Fibroblast of villous mesenchyme (primary cell): ENCODE results near the gene CRKL. TPM values are rescaled to one million over a fixed set of nuclear protein-coding genes. Genes with fewer than 3 reads are reported as not detected.
A peak's percentile ranks its signal among the peaks of the same experiment; 100 is the strongest.

ENCODE experiments used
- DNase-seq: peaks from one replicate; pipeline ENCODE4 v3.0.0-alpha.2; 2010; ENCODE audit warnings: low read depth
- H3K4me3 ChIP-seq: 2 replicates; pipeline ENCODE4 v1.5.1; 2011; ENCODE audit warnings: low read depth, mild to moderate bottlenecking, low read length
- total RNA-seq: library from RNA; depleted of rRNA; stranded (reverse); fragments of >200 nt; gene quantifications from 2 replicates; pipeline ENCODE4 v1.2.3, GENCODE V29; 2012
- TF ChIP-seq, protein P1 (sequence below): IDR thresholded peaks from 2 replicates; pipeline ENCODE4 v1.5.1; 2012; ENCODE audit warnings: low read depth, mild to moderate bottlenecking, low read length; ENCODE audit not compliant: insufficient read depth

Gene CRKL
- total RNA-seq, 1 donor, result 57.4 TPM

DNA sequence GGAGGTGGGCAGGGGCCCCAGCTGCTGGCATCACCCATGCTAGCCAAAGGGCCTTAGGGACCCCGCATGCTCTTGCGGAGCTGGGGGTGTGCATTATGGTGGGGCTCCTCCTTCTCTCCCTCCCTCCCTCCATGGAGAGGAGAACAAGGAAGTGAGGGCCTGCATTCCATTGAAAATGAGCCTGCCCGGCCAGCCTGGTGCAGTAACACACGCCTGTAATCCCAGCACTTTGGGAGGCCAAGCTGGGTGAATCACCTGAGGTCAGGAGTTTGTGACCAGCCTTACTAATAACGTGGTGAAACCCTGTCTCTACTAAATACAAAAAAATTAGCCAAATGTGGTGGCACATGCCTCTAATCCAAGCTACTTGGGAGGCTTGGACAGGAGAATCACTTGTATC is 36.0 kb upstream of the CRKL start:
- H3K4me3 ChIP-seq, result no peak overlapping the region
- no peak for DNase-seq
- TF ChIP-seq, protein P1, sequence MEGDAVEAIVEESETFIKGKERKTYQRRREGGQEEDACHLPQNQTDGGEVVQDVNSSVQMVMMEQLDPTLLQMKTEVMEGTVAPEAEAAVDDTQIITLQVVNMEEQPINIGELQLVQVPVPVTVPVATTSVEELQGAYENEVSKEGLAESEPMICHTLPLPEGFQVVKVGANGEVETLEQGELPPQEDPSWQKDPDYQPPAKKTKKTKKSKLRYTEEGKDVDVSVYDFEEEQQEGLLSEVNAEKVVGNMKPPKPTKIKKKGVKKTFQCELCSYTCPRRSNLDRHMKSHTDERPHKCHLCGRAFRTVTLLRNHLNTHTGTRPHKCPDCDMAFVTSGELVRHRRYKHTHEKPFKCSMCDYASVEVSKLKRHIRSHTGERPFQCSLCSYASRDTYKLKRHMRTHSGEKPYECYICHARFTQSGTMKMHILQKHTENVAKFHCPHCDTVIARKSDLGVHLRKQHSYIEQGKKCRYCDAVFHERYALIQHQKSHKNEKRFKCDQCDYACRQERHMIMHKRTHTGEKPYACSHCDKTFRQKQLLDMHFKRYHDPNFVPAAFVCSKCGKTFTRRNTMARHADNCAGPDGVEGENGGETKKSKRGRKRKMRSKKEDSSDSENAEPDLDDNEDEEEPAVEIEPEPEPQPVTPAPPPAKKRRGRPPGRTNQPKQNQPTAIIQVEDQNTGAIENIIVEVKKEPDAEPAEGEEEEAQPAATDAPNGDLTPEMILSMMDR, result no peak

DNA sequence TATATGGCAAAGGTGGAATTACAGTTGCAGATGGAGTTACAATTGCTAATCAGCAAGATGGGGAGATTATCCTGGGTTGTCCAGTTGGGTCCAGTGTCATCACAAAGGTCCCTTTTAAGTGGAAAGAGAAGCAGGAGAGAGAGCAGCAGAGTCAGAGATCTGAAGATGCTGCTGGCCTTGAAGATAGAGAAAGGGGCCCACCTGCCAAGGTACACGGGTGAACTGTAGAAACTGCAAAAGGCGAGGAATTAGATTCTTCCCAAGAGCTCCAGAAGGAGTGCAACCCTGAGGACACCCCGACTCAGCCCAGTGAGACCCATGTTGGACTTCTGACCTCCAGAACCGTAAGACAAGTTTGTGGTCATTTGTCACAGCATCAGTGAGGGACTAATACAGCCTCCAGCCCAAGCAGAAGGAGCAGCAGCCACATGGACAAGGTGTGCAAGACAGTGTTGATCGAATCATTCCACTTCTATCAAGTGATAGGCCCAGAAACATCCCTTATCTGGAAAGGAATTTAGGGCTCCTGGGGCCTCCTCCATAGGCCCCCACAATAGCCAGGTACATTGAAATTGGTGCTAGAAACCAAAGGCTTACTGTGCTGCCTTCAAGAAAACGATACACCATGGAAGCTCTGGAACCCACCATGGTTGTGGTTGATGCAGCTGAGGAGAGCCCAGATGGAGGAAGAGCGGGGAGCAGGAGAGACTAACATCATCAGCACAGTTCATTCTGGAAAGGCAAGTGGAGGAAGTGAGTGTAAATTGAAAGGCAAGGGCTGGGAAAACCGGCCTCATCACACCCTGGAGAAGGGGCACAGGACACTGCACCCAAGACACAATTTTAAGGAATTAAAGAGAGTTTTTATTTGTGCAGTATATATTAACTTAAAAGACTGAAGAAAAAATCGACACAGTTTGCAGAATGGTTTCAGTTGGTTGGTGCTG is 35.1 kb upstream of the CRKL start:
- no peak overlapping the region for H3K4me3 ChIP-seq
- no peak for DNase-seq
- TF ChIP-seq, protein P1, result no peak

DNA sequence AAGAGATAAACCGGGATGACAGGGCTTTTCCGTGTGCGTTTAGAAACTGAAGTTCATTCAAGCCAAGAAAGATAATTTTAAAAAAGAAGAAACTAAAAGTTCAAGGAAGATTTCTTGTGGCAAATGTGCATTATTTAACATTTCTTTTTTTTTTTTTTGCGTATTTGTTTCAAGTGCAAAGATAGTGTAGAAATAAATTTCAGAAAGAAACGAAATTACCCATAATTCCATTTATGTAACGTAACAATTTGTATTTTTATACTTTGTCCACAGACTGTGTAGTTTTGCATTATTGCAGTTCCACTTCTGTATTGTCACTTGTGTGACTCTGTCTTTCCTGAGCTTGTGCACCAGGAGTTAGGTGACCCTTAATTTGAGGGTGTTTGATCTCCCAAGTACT is 34.4 kb upstream of the CRKL start:
- no peak overlapping the region for H3K4me3 ChIP-seq
- TF ChIP-seq, protein P1, result no peak

DNA sequence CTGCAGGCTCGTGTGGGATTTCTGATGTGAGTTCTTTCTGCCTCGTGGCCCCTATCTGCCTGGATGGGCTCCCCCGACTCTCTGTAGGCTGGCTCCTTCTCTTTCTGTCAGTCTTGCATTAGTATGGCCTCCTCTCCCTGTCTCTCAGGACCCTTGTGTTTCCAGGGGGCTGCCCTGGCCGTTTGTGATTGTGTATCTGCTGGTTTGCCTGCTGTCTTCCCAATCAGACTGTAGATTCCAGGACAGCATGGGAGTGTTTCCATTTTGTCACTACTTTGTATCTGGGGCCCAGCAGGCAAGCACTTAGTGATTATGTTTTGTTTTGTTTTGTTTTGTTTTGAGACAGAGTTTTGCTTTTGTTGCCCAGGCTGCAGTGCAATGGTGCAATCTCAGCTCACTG is 32.8 kb upstream of the CRKL start:
- TF ChIP-seq, protein P1, result no peak
- no peak overlapping the region for H3K4me3 ChIP-seq
- DNase-seq, result no peak

More for the DNA sequence above, 34.4 kb upstream of the CRKL start:
- no peak for DNase-seq

DNA sequence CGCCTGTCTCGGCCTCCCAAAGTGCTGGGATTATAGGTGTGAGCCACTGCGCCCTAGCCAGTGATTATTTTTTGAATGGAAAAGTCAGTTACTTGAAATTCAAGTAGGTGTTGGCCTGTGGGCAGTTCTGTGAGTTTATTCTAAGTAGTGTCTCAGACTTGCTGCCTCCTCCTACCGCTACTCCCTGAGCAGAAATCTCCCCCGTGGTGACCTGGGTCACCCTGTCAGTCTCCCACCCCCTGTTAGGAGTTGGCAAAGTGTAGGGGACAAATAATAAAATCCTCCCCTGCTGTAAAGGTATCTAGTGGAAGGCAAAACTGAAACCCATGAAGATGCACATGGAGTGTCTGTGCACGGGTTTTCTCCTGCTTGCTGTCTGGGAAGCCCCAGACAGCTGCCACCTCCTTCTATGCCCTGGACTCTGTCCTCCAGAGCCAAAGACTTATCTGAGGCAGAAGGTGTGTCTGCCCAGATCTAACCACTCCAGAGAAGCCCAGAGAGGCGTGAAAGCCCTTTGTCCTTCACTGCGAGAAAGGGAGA is 32.1 kb upstream of the CRKL start:
- TF ChIP-seq, protein P1, result no peak
- no peak for DNase-seq
- no peak overlapping the region for H3K4me3 ChIP-seq

DNA sequence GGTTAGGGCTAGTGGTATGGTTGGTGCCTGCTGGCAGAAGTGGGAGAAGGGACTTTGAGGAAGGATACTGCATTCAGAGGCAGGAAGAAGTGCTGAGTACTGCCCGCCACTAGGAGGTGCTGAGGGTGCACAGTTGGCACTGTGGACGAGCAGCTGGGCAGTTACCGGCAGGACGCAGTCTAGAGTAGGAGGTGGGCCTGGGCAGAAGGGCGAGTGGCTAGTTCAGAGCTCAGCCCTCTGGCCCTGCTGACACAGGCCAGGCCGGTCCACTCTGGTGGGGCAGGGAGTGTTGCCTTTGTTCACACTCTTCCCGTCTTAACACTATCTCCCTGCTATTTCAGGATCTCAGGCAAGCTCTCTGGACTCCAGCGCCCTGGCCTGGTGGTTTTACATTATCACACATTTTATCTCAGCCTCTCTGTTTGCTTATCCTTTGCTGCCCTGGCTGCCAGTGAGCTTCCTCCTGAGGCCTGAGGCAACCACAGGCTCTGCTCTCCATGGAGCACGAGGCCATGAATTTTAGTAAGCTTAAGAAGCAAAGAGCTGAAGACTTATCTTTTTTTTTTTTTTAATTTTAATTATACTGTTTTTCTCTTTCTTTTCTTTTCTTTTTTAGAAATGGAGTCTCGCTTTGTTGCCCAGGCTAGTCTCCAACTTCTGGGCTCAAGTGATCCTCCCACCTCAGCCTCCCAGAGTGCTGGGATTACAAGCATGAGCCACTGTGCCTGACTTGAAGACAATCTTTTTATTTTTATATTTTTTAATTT is 31.5 kb upstream of the CRKL start:
- no peak overlapping the region for H3K4me3 ChIP-seq
- TF ChIP-seq, protein P1, result peak; percentile 98
- peak; percentile 92 for DNase-seq
